HepG2 (cell line): ENCODE data around the gene MAOB.

ENCODE experiments used
- CBX5 ChIP-seq: sonication (generic); formaldehyde crosslinking; IDR thresholded peaks from 2 replicates; pipeline ENCODE4 v1.4.0; 2020; ENCODE audit warnings: missing genetic modification reagents, borderline replicate concordance
- CTCF ChIP-seq: sonication (generic); formaldehyde crosslinking; IDR thresholded peaks from 2 replicates; pipeline ENCODE4 v1.5.0; 2020; ENCODE audit warnings: mild to moderate bottlenecking, missing genetic modification reagents, moderate library complexity
- ISL2 ChIP-seq: sonication (generic); formaldehyde crosslinking; IDR thresholded peaks from 2 replicates; pipeline ENCODE4 v1.5.0; 2020; ENCODE audit warnings: missing genetic modification reagents
- PCBP1 ChIP-seq: fragments of 200-400 bp; formaldehyde crosslinking; IDR thresholded peaks from 2 replicates; pipeline ENCODE4 v1.6.1; 2017; ENCODE audit warnings: mild to moderate bottlenecking, low read depth, low read length, borderline replicate concordance
- POLR2A ChIP-seq, 2 experiments: IDR thresholded peaks; 2 replicates each; pipeline ENCODE4 v1.6.1; 2011; ENCODE audit warnings: low read depth in 2 of 2, low read length in 2 of 2, mild to moderate bottlenecking in 1 of 2, moderate library complexity in 1 of 2; ENCODE audit not compliant: insufficient read depth in 1 of 2
- RORA ChIP-seq: sonication (generic); formaldehyde crosslinking; IDR thresholded peaks from 2 replicates; pipeline ENCODE4 v1.5.0; 2020; ENCODE audit warnings: mild to moderate bottlenecking, missing genetic modification reagents, moderate library complexity
- SRSF9 ChIP-seq: fragments of 200-400 bp; formaldehyde crosslinking; IDR thresholded peaks from 2 replicates; pipeline ENCODE4 v1.6.1; 2018; ENCODE audit warnings: borderline replicate concordance, mild to moderate bottlenecking, low read depth, low read length; ENCODE audit not compliant: insufficient read depth, poor library complexity, severe bottlenecking
- TAF1 ChIP-seq: sonication (generic); formaldehyde crosslinking; IDR thresholded peaks from 2 replicates; pipeline ENCODE4 v1.4.0; 2020; ENCODE audit warnings: missing genetic modification reagents
- TARDBP ChIP-seq: sonication (generic); formaldehyde crosslinking; IDR thresholded peaks from 2 replicates; pipeline ENCODE4 v1.8.0; 2022; ENCODE audit warnings: mild to moderate bottlenecking, missing genetic modification reagents
- YY1 ChIP-seq: IDR thresholded peaks from 2 replicates; pipeline ENCODE4 v1.6.1; 2011; ENCODE audit warnings: low read length, low read depth, moderate library complexity, mild to moderate bottlenecking; ENCODE audit not compliant: insufficient read depth, insufficient replicate concordance
- ZNF17 ChIP-seq: sonication (generic); formaldehyde crosslinking; IDR thresholded peaks from 2 replicates; pipeline ENCODE4 v1.5.0; 2020; ENCODE audit warnings: mild to moderate bottlenecking, missing genetic modification reagents
- ZNF792 ChIP-seq: IDR thresholded peaks from 2 replicates; pipeline ENCODE4 v1.6.1; 2016
- TF ChIP-seq, protein P1 (sequence below): sonication (generic); formaldehyde crosslinking; IDR thresholded peaks from 2 replicates; pipeline ENCODE4 v1.4.0; 2020; ENCODE audit warnings: missing genetic modification reagents, borderline replicate concordance

- TF ChIP-seq YY1, result no peak
- no peak for TF ChIP-seq POLR2A (IDR thresholded peaks at IDR 0.05; ENCODE audit: insufficient read depth in 1 of 2, low read depth in 2 of 2, low read length in 2 of 2)
- TF ChIP-seq TAF1 (CRISPR knock-in tag), result no peak
- no peak for TF ChIP-seq ISL2
- TF ChIP-seq SRSF9, result no peak
- no peak for TF ChIP-seq CTCF
- TF ChIP-seq PCBP1, result no peak
- TF ChIP-seq ZNF17 (CRISPR knock-in tag), result no peak
- TF ChIP-seq ZNF792 (CRISPR knock-in tag), result no peak
- TF ChIP-seq, protein P1, sequence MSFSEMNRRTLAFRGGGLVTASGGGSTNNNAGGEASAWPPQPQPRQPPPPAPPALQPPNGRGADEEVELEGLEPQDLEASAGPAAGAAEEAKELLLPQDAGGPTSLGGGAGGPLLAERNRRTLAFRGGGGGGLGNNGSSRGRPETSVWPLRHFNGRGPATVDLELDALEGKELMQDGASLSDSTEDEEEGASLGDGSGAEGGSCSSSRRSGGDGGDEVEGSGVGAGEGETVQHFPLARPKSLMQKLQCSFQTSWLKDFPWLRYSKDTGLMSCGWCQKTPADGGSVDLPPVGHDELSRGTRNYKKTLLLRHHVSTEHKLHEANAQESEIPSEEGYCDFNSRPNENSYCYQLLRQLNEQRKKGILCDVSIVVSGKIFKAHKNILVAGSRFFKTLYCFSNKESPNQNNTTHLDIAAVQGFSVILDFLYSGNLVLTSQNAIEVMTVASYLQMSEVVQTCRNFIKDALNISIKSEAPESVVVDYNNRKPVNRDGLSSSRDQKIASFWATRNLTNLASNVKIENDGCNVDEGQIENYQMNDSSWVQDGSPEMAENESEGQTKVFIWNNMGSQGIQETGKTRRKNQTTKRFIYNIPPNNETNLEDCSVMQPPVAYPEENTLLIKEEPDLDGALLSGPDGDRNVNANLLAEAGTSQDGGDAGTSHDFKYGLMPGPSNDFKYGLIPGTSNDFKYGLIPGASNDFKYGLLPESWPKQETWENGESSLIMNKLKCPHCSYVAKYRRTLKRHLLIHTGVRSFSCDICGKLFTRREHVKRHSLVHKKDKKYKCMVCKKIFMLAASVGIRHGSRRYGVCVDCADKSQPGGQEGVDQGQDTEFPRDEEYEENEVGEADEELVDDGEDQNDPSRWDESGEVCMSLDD (CRISPR knock-in tag), result no peak
- no peak for TF ChIP-seq RORA (CRISPR knock-in tag)
- TF ChIP-seq TARDBP, result no peak
- no peak for TF ChIP-seq CBX5 (CRISPR knock-in tag)
Observed at GRCh38 chrX:43840265-43840664, 42.0 kb downstream of the MAOB start.
